Mammary epithelial cell (primary cell): ENCODE measurements around the gene AAMP.

ENCODE experiments used
- CTCF ChIP-seq, 2 donors: IDR thresholded peaks in 1 of 2; conservative IDR thresholded peaks in 1 of 2; 2 replicates each; pipeline ENCODE4 v1.5.1; 2011 to 2012; ENCODE audit warnings: inconsistent platforms in 2 of 2, low read length in 2 of 2, mild to moderate bottlenecking in 2 of 2, control low read depth in 1 of 2, low read depth in 1 of 2; ENCODE audit not compliant: insufficient read depth in 1 of 2; ENCODE audit errors: extremely low read depth in 1 of 2
- EZH2 ChIP-seq: IDR thresholded peaks from 2 replicates; pipeline ENCODE4 v1.6.1; 2012; ENCODE audit warnings: low read length, inconsistent platforms, borderline replicate concordance

GRCh38 chr2:218264773-218265561 is 5.0 kb downstream of the AAMP start:
- TF ChIP-seq CTCF (conservative IDR thresholded peaks at IDR 0.05 in 1 of 2, IDR thresholded peaks at IDR 0.05 in 1 of 2; ENCODE audit: extremely low read depth in 1 of 2, insufficient read depth in 1 of 2, low read depth in 1 of 2, low read length in 2 of 2) (no peak), EZH2 (no peak)
